Measurements from ENCODE around the gene MTIF2.
"Not testable (repeated sequence)": the region's sequence is repeated elsewhere in the genome, so short reads cannot be mapped to it uniquely, and the experiment has no call there.

The MTIF2 gene

GRCh38 chr2:55239656-55240222 lies 29.3 kb downstream of the MTIF2 start:
- no peak for DNase-seq

DNA sequence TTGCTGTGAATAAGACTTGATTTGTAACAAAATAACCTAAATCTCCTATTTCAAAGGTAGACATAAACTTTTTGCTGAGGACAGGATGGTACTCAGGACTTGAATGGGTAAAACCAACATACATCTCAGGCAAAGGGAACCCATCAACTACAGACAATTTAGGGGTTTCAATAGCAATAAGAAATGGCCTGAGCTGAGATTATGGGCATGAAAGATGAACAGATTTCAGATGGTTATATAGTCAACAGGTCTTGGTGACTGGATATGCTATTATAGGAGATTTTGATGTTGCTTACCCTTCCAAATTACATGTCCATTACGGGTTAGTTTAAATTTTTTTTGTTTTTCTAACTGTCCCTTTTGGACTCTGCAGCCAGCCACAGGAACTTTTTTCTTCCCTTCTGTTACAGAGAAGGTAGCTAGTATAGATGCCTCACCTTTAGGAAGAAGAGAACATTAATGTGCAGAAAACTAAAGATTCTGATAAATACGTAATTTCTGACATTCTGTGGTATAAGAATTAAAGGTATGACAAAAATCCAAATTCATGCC lies 32.0 kb downstream of the MTIF2 start:
- DNase-seq, result no peak

- no peak for DNase-seq
These were observed 33.1 kb downstream of the MTIF2 start for GRCh38 chr2:55235724-55236538.

DNA sequence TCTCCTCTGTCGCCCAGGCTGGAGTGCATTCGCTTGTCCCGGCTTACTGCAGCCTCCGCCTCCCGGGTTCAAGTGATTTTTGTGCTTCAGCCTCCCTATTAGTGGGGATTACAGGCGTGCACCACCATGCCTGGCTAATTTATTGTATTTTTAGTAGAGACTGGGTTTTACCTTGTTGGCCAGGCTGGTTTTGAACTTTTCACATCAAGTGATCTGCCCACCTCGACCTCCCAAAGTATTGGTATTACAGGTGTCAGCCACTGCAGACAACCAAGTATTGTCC lies 35.4 kb downstream of the MTIF2 start:
- no peak for DNase-seq

DNA sequence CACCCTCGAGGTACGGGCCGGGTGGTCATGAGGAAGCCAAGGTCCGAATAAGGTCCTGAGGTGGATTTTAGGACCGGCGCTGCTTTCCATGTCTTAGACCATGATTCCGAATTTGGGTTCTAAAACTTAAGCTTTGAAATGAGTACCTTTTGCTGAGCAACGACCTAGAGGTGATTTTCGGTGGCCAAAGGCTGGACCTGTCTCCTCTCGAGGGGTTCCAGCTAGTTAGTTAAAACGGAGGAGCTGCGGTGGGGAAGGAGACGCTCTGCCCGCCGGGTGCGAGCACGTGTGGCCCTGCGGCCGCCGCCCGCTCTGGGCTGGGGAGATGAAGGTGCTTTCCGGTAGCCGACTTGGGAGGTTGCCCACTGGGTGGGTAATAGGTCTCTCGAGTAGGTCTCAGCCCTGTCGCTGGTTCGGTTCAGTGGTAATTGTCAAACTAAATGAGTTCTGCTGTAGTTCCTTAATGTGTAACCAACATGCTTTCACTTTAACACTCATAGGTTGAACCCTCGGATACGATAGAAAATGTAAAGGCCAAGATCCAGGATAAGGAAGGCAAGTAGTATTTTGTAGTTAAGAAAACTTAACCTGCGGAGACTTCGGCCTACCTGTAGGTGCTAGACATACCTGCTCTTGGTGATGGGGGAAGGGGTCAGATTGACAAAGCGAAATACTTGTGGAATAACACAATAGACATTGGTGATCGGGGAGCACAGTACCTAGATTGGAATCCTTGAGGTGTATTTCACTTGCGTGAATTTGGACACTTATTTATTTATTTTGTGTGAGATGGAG lies 36.0 kb downstream of the MTIF2 start:
- peak; percentile 68 to 74 for DNase-seq

DNA sequence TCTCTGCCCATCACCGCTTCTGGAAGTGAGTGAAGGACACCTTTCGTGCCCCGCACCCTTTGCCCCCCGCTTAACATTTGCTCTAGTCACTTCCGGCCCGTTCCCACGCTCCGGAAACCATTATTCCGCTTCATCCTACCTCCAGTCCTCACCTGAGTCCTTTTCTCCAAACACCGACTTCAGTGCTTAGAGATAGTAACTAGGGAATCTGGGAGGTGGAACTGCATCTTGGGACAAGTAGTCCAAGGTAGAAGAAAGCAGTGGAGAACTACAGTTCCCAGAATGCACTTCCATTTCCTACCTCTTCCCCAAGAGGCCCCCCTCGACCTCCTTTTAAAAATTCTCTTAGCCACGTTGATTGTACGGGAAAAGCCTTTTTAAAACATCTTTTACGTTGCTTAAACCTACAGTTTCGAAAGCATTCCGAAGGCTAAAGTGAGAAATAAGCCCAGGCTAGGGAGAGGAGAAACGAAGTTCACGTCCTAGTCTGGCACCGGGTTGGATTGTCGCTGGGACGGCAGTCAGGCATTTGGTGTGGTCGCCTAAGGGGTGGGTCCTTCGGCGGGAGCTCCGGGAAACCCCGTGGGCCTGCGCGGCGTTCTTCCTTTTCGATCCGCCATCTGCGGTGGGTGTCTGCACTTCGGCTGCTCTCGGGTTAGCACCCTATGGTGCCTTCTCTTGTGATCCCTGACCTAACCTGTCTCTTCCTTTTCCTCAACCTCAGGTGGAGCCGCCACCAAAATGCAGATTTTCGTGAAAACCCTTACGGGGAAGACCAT lies 36.8 kb downstream of the MTIF2 start, which contains the start of the genes CLHC1 and RPS27A:
Gene CLHC1, minus strand, starts transcription at position 210 of the 779 bp plus-strand sequence. CDS start 9,882 bp downstream, outside the sequence.
Gene RPS27A, plus strand, starts transcription at position 605 of the 779 bp plus-strand sequence. Its CDS starts 137 bp downstream, at position 742.
- DNase-seq, result peak; percentile 92 to 95

DNA sequence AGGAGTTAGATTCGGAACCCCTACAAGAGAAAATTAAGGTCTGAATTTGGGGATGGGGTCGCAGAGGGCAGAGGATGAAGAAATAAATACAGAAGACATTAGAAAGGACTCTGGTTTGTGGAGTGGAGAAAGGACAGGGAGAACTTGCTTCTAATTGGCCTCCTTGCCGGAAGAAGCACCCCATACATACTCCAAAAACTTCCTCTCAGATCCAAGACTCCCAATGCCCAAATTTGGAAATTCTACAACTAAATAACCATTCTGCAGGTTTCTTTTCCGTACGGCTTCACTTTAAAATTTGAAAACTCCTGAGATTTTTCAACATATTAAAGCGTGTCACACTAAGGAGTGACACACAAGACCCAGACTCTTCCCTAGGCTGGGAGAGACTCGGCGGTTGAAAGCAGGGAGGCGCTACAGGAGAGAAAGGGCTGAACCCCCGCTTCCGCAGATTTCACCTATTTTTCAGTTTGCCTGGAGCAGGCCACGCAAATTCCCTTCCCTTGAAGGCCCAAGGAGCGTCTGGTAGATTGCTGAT lies 37.4 kb downstream of the MTIF2 start:
- no peak for DNase-seq

GRCh38 chr2:55230551-55230950 lies 38.5 kb downstream of the MTIF2 start:
- no peak for DNase-seq

- no peak for DNase-seq
These were observed 39.8 kb downstream of the MTIF2 start for GRCh38 chr2:55229221-55229620.

DNA sequence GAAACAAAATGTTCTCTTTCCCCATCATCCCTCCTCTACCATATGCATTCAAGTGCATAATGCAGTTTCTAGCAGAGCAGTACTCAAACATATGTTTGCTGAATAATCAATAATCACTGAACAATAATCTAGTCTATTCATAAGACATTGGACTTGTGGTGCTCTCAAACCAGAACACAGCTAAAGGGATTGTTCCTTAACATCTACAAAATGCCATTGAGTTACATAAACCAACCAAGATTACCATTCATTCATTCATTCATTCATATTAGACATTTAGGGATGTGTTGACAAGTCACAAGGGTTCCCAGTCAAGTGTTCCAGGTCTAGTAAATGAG lies 40.8 kb downstream of the MTIF2 start:
- no peak for DNase-seq

DNA sequence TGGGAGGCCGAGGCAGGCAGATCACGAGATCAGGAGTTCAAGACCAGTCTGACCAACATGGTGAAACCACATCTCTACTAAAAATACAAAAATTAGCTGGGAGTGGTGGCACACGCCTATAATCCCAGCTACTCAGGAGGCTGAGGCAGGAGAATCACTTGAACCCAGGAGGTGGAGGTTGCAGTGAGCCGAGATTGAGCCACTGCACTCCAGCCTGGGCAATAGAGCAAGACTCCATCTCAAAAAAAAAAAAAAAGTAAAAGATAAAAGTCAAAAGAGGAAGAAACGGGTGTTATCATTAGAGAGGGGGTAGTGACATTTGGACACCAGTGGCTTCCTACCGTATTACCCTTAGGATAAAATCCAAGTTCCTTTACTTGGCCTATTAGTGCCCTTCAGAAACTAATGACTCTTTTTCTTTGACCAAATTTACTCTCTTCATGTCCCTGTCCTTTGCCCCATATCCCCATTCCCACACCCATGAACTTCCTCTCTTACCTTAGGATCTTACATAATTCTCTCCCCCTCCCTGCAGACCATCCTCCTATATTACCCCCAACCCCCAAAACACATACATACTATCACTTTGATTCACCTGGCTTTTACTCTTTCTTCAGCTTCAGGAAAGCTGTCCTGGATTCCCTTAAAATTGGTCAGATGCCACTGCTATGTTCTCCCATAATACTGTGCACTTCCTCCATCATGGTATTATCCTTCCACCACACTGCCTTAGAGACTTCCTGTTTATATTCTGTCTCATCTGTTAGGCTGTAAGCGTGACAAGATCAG lies 41.4 kb downstream of the MTIF2 start:
- not testable (repeated sequence) for DNase-seq

- no peak for DNase-seq
These were observed 43.5 kb downstream of the MTIF2 start for GRCh38 chr2:55225481-55226020.

DNA sequence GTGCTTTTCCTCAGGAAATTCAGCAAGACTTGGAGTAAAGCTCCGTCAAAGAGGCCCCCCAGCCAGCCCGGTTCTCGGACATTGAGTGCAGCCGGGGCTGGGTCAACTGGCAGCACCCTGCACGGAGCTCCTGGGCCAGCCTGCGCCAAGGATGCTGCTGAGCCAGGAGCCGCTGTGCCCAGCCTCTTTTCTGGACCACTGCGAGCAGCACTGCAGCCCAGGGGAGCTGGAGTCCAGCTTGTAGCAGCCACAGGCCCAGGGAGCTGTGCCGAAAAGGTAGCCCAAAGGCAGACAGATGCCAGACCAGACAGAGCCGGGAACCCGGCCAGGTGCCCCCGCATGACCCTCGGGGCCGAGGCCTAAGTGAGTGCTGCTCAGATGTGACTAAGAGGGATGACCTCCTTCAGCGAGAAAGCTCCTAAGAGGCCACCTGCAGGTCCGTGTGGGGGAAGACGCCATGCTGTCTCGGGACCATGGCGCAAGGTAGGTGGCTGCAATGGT lies 44.2 kb downstream of the MTIF2 start:
- DNase-seq, result no peak

DNA sequence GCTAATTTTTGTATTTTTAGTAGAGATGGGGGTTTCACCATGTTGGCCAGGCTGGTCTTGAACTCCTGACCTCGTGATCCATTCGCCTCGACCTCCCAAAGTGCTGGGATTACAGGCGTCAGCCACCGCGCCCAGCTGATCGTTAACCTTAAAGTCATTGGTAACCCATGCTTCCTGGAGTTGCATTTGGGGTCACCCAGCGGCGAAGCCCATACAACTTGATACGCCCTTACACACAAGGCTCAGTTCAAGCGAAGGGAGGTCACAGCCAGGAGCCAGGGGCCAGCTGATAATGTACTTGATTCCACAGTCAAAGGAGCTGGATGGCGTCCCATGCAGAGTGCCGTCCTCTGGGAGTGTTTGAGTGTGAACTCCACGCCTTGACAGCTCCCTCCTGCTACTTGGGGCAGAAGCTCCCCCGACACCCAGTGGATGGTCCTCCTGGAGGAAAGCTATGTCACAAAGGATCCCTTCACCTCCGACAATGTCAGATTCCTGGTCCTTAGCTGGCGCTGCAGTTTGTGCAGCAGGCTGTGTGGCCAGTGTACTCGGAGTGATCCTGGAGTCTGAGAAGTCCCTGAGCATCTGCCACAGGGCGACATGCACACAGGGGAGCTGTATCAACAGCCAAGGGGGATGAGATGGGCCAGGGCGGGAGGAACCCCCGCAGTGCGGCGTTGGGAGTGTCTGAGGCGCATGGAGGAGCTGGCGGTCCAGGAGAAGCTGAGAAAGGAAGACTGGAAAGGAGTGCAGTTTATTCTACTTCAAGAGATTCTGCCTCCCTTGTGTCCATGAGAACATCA lies 44.9 kb downstream of the MTIF2 start:
- DNase-seq, result no peak

DNA sequence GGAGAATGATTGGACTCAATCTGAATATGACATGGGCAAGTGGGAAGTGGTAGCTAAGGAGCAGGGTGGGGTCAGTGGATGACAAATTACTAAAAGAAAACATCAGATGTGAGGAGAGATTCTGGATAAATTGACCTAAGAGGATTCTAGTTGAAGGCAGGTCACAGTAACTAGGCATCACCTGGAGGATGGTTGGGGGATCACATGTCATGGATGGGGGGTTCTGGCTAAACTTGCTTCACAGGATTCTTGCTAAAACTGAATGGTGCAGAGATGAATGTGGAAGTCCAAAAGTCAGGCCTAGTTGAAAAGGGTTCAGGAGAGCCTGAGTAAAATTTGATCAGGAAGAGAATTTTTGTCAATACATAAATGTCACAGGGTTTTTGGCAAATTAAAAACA lies 55.2 kb downstream of the MTIF2 start:
- DNase-seq, result no peak

DNA sequence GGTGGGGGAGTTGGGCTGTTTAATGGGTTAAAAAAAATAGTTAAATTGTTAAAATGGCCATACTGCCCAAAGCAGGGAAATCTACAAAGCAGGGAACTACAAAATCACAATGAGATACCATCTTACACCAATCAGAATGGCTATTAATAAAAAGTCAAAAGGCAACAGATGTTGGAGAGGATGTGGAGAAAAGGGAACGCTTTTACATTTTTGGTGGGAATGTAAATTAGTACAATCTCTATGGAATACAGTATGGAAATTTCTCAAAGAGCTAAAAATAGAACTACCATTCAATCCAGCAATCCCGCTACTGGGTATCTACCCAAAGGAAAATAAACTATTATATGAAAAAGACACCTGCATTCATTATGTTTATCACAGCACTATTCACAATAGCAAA lies 64.1 kb downstream of the MTIF2 start:
- DNase-seq, result no peak

- DNase-seq, result no peak
These were observed 64.5 kb downstream of the MTIF2 start for GRCh38 chr2:55204536-55204935.

DNA sequence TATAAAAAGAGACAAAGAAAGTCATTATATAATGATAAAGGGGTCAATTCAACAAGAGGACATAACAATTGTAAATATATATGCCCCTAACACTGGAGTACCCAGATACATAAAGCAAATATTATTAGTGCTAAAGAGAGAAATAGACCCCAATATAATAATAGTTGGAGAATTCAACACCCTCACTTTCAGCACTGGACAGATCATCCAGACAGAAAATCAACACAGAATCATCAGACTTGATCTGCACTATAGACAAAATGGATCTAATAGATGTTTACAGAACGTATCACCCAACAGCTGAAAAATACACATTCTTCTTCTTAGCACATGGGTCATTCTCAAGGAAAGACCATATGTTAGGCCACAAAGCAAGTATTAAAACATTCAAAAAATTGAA lies 68.6 kb downstream of the MTIF2 start:
- no peak for DNase-seq

DNA sequence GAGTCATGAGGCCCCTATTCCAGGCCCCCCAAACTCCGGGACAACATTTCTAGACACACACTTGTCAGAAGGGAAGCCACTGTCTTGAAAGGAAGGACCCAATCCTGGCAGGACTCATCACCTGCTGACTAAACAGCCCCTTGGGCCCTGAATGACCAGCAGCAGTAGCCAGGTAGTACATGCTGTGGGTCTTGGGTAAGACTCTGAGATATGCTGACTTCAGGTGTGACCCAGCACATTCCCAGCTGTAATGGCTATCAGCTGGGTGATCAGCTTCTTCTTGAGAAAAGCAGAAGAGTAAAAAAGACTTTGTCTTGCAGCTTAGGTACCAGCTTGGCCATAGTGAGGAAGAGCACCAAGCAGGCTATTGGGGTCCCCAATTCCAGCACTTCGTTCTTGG lies 72.5 kb downstream of the MTIF2 start:
- no peak for DNase-seq

DNA sequence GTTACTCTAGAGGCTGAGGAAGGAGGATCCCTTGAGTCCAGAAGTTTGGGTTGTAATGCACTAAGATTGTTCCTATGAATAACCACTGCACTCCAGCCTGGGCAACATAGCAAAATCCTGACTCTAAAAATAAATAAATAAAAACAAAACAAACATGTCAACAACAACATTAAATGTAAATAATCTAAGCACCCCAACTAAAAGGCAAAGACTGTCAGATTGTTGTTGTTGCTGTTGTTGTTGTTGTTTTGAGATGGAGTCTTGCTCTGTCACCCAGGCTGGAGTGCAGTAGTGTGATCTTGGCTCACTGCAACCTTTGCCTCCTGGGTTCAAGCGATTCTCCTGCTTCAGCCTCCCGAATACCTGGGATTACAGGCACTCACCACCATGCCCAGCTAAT lies 77.1 kb downstream of the MTIF2 start:
- DNase-seq, result not testable (repeated sequence)
